A549 treated with AZD9567 at 1 μM for 4 hours (cell line): ENCODE results near the gene C9orf85. TPM values are rescaled to one million over a fixed set of nuclear protein-coding genes. Genes with fewer than 3 reads are reported as not detected.

Experiments used
- total RNA-seq: library from RNA; stranded (reverse); fragments of 200-300 nt; extraction: Qiagen RNA extraction; gene quantifications from 5 replicates; pipeline ENCODE4 v1.2.3, GENCODE V29; 2022; ENCODE audit not compliant: insufficient read depth

C9orf85 gene
- total RNA-seq = 14.0 to 21.7 TPM (median 14.8 TPM) in 5 replicates

GRCh38 chr9:71911061-71911907, at the start of gene C9orf85, which contains the start of gene ABHD17B:
TSS of gene C9orf85 (plus strand) at chr9:71911639. CDS start at chr9:71911735, 96 bp downstream.
TSS of gene ABHD17B (minus strand) at chr9:71911193. CDS start at chr9:71875080, 36,113 bp downstream.

Other genes with a start within 250 kb of the C9orf85 start
- gene CEMIP2, start 143.1 kb upstream of the C9orf85 start, total RNA-seq = 54.5 to 98.8 TPM (median 57.5 TPM) in 5 replicates
- gene ABHD17B, start 446 bp upstream of the C9orf85 start, total RNA-seq = 12.7 to 18.8 TPM (median 16.6 TPM) in 5 replicates
- gene C9orf57, start 149.0 kb downstream of the C9orf85 start, total RNA-seq = not detected in 5 replicates
- 0.79 to 1.8 TPM (median 0.93 TPM) in 5 replicates for gene GDA, start 237.8 kb downstream of the C9orf85 start, total RNA-seq